ENCODE data around the gene ACOT6. TPM values are rescaled to one million over a fixed set of nuclear protein-coding genes. Genes with fewer than 3 reads are reported as not detected.

Gene ACOT6, protein sequence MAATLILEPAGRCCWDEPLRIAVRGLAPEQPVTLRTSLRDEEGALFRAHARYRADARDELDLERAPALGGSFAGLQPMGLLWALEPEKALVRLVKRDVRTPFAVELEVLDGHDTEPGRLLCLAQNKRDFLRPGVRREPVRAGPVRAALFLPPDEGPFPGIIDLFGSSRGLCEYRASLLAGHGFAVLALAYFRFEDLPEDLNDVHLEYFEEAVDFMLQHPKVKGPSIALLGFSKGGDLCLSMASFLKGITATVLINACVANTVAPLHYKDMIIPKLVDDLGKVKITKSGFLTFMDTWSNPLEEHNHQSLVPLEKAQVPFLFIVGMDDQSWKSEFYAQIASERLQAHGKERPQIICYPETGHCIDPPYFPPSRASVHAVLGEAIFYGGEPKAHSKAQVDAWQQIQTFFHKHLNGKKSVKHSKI
- total RNA-seq: 0.47 TPM

DNA sequence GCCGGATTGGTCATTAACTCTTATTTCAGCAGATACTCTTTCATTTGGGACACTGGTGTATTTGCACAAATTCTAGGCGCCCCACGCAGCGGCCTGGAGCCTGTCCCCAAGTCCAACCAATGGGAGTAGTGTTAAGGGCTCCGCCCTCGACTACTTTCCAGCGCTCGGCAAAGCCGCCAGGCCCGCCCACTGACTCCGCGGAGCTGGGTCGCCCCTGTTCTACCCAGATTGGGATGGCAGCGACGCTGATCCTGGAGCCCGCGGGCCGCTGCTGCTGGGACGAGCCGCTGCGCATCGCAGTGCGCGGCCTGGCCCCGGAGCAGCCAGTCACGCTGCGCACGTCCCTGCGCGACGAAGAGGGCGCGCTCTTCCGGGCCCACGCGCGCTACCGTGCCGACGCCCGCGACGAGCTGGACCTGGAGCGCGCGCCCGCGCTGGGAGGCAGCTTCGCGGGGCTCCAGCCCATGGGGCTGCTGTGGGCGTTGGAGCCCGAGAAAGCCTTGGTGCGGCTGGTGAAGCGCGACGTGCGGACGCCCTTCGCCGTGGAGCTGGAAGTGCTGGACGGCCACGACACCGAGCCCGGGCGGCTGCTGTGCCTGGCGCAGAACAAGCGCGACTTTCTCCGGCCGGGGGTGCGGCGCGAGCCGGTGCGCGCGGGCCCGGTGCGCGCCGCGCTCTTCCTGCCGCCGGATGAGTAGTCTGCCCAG, at the start of gene ACOT6:
Gene ACOT6 (plus strand): TSS at position 179 of the 707 bp plus-strand sequence. CDS start 55 bp downstream, at position 234.

DNA sequence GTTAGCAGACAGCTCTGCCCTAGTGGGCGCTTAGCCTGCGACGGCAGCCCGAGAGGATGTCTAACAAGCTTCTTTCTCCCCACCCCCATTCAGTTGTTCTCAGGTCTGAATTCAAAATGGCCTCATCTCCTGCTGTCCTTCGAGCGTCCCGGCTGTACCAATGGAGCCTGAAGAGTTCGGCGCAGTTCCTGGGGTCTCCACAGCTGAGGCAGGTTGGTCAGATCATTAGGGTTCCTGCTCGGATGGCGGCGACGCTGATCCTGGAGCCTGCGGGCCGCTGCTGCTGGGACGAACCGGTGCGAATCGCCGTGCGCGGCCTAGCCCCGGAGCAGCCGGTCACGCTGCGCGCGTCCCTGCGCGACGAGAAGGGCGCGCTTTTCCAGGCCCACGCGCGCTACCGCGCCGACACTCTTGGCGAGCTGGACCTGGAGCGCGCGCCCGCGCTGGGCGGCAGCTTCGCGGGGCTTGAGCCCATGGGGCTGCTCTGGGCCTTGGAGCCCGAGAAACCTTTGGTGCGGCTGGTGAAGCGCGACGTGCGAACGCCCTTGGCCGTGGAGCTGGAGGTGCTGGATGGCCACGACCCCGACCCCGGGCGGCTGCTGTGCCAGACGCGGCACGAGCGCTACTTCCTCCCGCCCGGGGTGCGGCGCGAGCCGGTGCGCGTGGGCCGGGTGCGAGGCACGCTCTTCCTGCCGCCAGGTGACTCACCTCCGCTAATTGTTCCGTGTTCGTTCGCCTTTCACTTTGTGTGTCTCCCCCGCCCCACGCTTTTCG, 42.9 kb upstream of the ACOT6 start, which contains the start of gene ACOT2:
Gene ACOT2 (plus strand): TSS at position 29 of the 774 bp plus-strand sequence. CDS start 28 bp downstream, at position 57.

DNA sequence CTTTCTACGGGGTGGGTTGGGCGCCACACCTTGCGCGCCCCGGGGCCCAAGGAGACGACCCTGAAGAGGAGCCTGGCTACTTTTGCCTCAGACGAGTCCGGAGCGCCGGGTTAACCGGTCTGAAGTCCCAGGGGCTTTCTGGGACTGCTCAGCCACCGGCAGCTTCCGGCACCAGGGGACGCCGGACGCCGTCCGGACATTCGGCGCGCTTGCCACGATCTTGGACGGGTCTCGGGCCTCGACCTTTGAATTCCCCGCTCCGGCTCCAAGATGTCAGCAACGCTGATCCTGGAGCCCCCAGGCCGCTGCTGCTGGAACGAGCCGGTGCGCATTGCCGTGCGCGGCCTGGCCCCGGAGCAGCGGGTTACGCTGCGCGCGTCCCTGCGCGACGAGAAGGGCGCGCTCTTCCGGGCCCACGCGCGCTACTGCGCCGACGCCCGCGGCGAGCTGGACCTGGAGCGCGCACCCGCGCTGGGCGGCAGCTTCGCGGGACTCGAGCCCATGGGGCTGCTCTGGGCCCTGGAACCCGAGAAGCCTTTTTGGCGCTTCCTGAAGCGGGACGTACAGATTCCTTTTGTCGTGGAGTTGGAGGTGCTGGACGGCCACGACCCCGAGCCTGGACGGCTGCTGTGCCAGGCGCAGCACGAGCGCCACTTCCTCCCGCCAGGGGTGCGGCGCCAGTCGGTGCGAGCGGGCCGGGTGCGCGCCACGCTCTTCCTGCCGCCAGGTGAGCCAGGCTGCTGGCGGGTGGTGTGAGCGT, 20.4 kb upstream of the ACOT6 start, which contains the start of gene ACOT4:
Gene ACOT4 (plus strand): TSS at position 184 of the 760 bp plus-strand sequence. CDS start 87 bp downstream, at position 271.

DNA sequence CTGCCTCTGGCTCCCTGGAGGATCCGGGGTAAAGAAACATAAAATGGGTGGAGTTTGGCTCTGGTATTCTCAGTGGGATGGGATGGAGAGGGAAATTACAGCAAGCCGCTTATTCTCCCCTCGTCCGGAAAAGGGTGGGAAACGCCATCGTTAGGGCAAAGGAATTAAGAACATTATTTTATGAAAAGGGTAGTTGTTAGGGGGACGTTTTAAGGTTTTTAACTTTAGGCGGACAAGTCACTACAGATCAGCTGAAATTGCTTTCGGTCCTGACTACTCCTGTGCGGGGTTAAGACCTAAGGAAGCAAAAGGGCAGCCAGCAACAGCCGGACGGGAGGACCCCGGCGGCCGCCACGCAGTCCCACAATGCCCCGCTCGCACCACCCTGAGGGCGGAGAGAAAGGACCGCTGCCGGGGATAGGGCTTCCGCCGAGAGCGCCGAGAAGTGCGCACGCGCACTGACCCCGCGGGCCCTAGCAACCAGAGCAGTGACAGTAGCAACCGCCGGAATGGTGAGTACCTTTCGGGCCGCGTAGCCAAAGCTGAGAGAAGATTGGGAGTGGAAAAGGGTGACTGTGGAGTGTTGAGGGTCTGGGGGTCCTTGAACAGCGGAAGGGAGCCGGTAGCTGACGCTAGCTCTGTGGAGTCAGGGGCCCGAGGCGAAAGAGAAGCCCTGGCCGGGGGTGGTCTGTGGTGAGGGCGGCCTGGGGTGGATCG, 32.4 kb downstream of the ACOT6 start, which contains the start of gene DNAL1:
Gene DNAL1 (plus strand): TSS at position 456 of the 717 bp plus-strand sequence. CDS start 54 bp downstream, at position 510.

Small RNAs within 50 kb of the gene (small RNA-seq; reads per million reads assigned to genes)
- not detected for gene RNU6-240P (ENCODE audit: low replicate concordance)

Other genes with a start within 250 kb of the ACOT6 start
- 57.9 TPM for gene NUMB, start 154.0 kb upstream of the ACOT6 start, total RNA-seq
- 15.4 TPM for gene RIOX1, start 121.6 kb upstream of the ACOT6 start, total RNA-seq
- gene ACOT1, start 75.4 kb upstream of the ACOT6 start, total RNA-seq: 9.3 TPM
- 0.64 TPM for gene HEATR4, start 53.6 kb upstream of the ACOT6 start, total RNA-seq
- 40.8 TPM for gene ACOT2, start 43.3 kb upstream of the ACOT6 start, total RNA-seq
- gene ACOT4, start 20.6 kb upstream of the ACOT6 start, total RNA-seq: 2.4 TPM
- 9.9 TPM for gene DNAL1, start 32.5 kb downstream of the ACOT6 start, total RNA-seq
- gene PNMA1, start 101.9 kb downstream of the ACOT6 start, total RNA-seq: 56.8 TPM
- gene PTGR2, start 239.3 kb downstream of the ACOT6 start, total RNA-seq: 14.8 TPM